GM18870 (cell line): Measurements from ENCODE around the gene FAM185A.
"Not testable (repeated sequence)": the region's sequence is repeated elsewhere in the genome, so short reads cannot be mapped to it uniquely, and the experiment has no call there.

Experiments
- ATAC-seq: cut with Tn5 transposase; IDR thresholded peaks from one replicate; pipeline ENCODE4 v1.9.1; 2021; ENCODE audit warnings: moderate library complexity; ENCODE audit not compliant: unreplicated experiment

Gene FAM185A

GRCh38 chr7:102776217-102776616, 27.4 kb downstream of the FAM185A start:
- not testable (repeated sequence) for ATAC-seq

DNA sequence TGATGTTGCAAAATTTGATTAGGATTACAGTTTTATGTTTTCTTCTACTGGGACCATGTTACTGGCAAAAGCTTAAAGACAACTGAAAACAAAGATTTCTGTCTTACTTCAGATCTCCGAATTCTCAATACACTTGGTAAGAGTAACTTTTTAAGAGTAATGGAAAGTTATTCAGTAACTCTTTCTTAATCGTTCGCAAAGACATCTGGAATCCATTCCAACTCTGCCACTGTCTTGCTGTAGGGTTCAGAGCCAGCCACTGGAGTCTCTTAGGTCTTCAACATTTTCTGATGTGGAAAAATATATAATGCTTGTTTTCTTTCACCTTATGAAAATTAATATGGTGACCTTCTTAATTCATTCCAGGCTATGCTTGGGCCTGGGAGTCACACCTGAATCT, 29.9 kb downstream of the FAM185A start:
- not testable (repeated sequence) for ATAC-seq

- not testable (repeated sequence) for ATAC-seq
Measured at GRCh38 chr7:102780926-102781325, 32.1 kb downstream of the FAM185A start.

- not testable (repeated sequence) for ATAC-seq
Measured at GRCh38 chr7:102788770-102789169, 40.0 kb downstream of the FAM185A start.

GRCh38 chr7:102790364-102791100, 41.7 kb downstream of the FAM185A start:
- ATAC-seq, result not testable (repeated sequence)

DNA sequence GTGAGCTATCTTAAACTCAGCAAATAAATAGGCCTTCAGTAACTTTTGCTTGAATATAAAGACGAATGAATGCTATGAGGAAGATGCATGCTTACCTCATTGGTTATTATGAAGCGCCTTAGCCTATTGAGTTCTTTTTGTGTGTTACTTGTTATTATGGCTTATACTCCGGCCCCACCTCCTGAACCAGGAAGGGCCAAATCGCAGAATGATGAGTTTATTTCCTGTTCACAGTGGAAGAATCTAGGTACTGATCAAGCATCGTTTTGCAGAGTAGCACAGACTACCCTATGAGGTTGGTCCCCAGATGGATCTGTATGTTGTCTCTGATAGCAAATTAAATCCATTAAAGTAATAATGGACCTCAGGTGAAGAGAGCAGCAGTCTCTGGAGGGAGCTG, 42.6 kb downstream of the FAM185A start:
- not testable (repeated sequence) for ATAC-seq

GRCh38 chr7:102791831-102792230, 43.0 kb downstream of the FAM185A start:
- not testable (repeated sequence) for ATAC-seq

GRCh38 chr7:102794567-102794966, 45.8 kb downstream of the FAM185A start:
- ATAC-seq, result not testable (repeated sequence)

DNA sequence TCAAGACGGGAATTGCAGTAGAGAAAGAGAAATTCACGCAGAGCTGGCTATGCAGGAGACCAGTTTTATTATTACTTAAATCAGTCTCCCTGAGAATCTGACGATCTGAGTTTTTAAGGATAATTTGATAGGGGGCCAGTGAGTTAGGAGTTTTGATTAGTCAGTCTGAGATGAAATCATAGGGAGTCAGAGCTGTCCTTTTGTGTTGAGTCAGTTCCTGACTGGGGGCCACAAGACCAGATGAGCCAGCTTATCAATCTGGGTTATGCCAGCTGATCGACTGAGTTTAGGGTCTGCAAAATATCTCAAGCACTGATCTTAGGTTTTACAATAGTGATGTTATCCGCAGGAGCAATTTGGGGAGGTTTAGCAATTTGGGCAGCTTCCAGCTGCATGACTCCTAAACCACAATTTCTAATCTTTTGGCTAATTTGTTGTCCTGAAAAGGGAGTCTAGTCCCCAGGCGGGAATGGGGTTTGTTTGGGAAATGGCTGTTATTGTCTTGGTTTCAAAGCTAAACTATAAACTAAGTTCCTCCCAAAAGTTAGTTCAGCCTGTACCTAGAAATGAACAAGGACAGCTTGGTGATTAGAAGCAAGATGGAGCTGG, 47.3 kb downstream of the FAM185A start:
- ATAC-seq, result not testable (repeated sequence)

GRCh38 chr7:102806613-102807012, 57.8 kb downstream of the FAM185A start:
- no peak for ATAC-seq

DNA sequence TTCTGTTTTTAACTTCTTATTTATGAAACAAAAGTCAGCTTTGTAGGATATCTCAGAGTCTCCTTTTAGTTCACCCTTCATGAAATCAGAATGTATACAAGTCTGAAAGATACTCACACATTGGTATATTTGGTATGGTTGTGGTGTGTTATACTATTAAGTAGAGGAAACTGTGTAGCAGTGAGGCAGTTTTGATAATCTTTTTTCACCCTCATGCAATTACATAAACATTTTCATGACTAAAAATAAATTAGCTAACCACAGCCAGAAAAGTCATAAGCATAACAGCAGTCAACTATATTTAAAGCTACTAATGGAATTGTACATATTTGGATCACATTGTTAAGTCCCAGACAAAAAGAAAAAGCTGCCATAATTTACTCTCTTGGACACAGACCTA, 62.1 kb downstream of the FAM185A start:
- no peak for ATAC-seq

DNA sequence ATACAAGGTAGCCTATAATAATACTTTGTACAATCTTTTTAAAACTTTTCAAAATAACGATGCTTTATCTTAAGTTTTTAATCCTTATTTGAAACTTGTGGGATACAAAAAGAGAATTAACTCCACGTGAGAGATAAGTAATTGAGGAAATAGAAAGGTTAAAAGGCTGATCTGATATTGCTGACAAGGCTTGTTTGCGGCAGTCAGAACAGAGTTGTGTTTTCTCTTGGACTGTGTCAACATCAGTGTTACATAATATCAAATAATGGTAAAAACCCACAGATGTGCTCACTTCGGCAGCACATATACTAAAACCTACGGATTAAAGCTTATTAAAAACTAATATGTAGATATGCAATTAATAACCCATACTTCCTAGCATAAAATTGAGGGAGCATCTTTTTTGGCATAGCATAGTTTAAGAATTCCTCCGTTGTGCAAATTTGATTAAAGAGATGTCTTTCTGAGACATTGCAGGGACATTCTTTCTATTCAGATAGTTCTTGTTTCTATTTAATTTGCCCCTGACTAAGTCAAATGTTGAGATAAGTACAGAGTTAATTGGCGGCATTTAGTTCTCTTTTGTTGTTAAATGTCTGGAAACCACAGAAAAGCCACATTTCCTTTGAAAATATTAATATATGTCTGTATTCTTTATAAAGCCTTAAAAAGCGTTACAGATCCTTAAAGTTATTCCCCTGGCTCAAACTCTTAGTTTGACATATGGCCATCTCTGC, 63.3 kb downstream of the FAM185A start:
- ATAC-seq, result no peak

DNA sequence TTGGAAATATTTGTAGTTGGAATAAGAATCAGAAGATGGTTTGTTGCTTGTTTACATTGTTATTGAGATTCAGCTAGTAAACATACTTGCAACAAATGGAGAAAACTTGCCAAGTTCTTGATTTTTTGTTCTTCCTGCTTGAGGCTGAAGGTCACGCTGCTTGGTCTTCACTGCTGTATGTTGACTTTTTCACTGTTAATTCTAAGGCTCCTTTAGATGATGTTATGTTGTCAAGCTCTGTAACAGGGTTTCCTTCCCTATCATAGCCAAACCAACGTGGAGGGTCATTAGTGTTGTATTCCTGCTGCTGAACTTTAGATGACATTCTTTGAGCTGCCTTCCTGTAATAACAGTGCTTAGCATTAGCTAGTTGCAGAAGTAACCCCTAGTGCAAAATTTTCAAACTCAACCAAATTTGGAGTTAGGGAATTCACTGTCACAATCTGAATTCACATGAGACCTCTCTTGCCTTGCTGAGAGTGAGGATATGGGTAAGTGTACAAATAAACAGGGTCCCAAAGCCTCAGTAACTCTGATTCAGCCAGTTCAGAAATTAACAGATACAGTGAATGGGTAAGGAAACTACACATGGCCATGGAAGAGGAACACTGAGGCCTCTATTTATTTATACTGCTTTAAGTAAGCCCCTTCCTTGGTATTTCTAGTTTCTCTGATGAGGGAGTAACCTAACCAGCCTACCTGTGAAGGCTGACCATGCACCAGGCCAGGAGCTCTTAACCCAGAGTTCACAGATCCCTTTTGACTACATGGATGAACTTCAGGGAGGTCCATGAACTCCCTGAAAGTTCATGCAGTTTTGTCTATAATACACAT, 64.6 kb downstream of the FAM185A start:
- no peak for ATAC-seq

GRCh38 chr7:102814025-102814471, 65.2 kb downstream of the FAM185A start:
- no peak for ATAC-seq

DNA sequence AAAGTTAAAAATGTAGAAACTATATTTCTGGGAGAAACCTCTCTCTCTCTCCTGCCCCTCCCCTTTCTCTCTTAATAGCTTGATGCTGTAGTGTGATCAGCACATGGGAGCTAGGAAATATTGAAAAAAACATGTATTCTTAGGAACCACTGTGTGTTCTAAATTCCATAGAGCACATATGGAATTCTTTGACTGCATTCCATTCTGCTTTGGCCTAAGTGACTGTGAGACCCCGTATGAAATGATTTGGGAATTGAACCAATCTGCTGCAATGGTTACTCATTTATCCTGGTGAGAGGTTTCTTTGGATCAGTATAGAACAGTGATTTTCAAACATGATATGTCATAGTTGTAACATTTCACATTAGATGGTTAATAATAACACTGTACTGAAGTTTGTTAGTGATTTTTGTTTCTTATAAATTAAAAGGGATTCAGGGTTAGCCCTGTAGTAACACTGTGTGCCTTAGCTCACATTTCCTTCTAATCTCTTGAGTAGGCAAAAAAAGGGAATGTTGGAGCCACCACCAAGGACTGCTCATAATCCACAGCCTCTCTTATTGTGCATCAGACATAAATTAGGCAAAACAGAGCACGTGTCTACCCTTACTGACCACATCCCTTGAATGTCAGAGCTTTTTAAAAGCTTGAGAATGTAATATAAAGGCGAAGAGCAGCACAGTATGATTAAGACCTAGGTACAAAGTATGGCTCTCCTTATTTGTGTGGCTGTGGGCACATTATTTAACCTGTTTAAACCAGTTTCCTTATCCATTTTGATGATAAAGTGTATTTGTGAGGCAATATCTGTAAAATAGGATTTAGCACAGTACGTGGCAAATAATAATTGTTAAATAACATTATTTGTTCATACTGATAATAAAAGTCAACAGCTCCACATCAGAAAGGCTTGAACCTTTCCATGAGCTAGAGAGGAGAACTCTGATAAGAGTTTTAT, 69.1 kb downstream of the FAM185A start:
- no peak for ATAC-seq

GRCh38 chr7:102819151-102819550, 70.4 kb downstream of the FAM185A start:
- no peak for ATAC-seq

DNA sequence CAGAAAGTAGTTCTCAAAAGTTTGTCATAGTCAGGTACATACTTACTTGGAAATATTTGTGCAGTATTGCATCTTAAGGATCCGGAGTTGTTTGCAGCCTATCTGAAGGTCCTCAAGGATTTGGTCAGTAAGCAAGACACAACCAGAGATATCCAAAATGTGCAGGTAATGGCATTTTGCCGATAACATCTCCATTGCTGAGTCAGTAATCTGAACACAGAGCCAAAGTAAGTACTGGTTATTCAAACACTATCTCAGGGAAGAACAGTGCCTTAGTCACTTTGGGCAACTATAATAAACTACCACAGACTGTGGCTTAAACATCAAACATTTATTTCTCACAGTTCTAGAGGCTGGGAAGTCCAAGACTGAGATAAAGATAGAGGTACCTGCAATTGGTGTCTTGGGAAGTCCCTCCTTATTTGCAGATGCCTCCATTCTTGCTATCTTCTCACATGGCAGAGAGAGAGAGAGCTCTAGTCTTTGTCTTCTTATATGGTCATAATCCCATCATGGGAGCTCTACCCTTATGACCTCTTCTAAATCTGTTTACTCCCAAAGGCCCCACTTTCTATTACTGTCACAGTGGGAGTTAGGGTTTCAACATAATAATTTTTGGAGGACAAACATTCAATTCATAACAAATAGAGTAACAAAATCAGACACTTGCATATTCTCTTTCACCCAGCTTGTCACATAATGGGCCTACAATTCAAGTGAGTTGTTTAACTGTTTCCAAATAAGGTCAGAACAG, 73.4 kb downstream of the FAM185A start:
- ATAC-seq, result no peak

DNA sequence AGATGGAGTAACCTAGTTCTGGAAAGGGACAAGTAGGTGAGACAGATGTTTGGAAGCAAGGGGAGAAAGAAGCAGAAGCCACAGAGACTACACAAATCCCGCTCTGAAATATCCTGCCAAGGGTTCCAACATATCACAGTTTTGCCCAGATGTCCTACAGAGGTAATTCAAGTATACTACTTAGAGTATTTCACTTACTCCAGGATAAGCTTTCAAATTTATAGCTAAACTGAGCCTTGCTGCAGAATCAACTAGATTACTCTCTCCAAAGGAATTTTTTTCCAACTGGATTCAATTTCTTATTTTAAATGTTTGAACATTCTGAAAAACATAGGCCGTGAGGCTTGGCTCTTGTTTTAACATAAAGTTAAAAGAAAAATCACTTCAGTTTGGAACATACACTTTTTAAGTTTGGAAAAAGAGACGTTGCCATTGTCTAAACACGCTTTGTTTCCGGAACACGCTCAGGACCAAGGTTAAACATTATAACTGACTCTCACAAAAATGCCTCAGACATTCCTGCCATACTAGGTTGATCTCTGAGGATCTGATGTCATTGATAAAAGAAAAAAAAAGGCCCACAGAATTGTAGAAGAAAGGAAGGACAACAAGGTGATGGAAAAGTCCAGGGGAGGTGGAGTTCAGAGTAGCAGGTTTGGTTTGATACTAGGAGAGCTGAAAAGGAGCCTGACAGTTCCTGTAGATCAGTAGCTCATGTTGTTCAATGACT, 74.8 kb downstream of the FAM185A start:
- no peak for ATAC-seq
